ENCODE measurements around the gene USP33.

GRCh38 chr1:77732090-77732489 lies 27.6 kb downstream of the USP33 start:
- TF ChIP-seq, protein P1, sequence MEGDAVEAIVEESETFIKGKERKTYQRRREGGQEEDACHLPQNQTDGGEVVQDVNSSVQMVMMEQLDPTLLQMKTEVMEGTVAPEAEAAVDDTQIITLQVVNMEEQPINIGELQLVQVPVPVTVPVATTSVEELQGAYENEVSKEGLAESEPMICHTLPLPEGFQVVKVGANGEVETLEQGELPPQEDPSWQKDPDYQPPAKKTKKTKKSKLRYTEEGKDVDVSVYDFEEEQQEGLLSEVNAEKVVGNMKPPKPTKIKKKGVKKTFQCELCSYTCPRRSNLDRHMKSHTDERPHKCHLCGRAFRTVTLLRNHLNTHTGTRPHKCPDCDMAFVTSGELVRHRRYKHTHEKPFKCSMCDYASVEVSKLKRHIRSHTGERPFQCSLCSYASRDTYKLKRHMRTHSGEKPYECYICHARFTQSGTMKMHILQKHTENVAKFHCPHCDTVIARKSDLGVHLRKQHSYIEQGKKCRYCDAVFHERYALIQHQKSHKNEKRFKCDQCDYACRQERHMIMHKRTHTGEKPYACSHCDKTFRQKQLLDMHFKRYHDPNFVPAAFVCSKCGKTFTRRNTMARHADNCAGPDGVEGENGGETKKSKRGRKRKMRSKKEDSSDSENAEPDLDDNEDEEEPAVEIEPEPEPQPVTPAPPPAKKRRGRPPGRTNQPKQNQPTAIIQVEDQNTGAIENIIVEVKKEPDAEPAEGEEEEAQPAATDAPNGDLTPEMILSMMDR (CRISPR knock-in tag; IDR thresholded peaks at IDR 0.05), result no peak
- no peak for TF ChIP-seq ZBTB43 (CRISPR knock-in tag; conservative IDR thresholded peaks at IDR 0.05)
- no peak for TF ChIP-seq SRSF4 (IDR thresholded peaks at IDR 0.05; ENCODE audit: low read depth, low read length, poor library complexity, severe bottlenecking)
- TF ChIP-seq CREM (IDR thresholded peaks at IDR 0.05), result no peak
- no peak for TF ChIP-seq CREM (CRISPR knock-in tag; IDR thresholded peaks at IDR 0.05)
- TF ChIP-seq YY1 (IDR thresholded peaks at IDR 0.05; ENCODE audit: insufficient read depth, insufficient replicate concordance, low read depth, low read length), result no peak
